Cardiac muscle cell (in vitro differentiated cells and primary cell): ENCODE results near the gene SHLD2. TPM values are rescaled to one million over a fixed set of nuclear protein-coding genes. Genes with fewer than 3 reads are reported as not detected.
"Not testable (repeated sequence)": the region's sequence is repeated elsewhere in the genome, so short reads cannot be mapped to it uniquely, and the experiment has no call there.

Source experiments
- DNase-seq, 2 donors: peaks; one replicate each; pipeline versions ENCODE4 v3.0.0 to v3.0.0-alpha.2; 2010 to 2017; ENCODE audit warnings: low read depth in 1 of 2, low spot score in 1 of 2
- H3K27ac ChIP-seq: fragments of 200-600 bp; sonication (generic); 2 replicates; pipeline ENCODE4 v1.5.1; 2016
- H3K27me3 ChIP-seq: fragments of 200-600 bp; sonication (generic); 2 replicates; pipeline ENCODE4 v1.6.0; 2016; ENCODE audit warnings: control low read depth
- H3K36me3 ChIP-seq: fragments of 200-600 bp; sonication (generic); 2 replicates; pipeline ENCODE4 v1.5.1; 2016; ENCODE audit warnings: control low read depth
- H3K4me1 ChIP-seq: fragments of 200-600 bp; sonication (generic); 2 replicates; pipeline ENCODE4 v1.8.1; 2017; ENCODE audit warnings: low read depth, mild to moderate bottlenecking, mixed run types
- H3K4me3 ChIP-seq: fragments of 200-600 bp; sonication (generic); 2 replicates; pipeline ENCODE4 v1.5.1; 2016; ENCODE audit warnings: mild to moderate bottlenecking
- H3K9me3 ChIP-seq: fragments of 200-600 bp; sonication (generic); 2 replicates; pipeline ENCODE4 v1.5.1; 2017; ENCODE audit warnings: low read depth, mild to moderate bottlenecking, control low read depth
- polyA plus RNA-seq: library from polyadenylated mRNA; unstranded; fragments of >200 nt; fragmentation: Nextera tagmentation; extraction: Ambion mirVana; gene quantifications from 2 replicates; pipeline ENCODE4 v1.2.1, GENCODE V29; 2016
- total RNA-seq: library from RNA; depleted of rRNA; stranded (reverse); fragments of >200 nt; gene quantifications from 2 replicates; pipeline ENCODE4 v1.2.3, GENCODE V29; 2016
- TF ChIP-seq, protein P1 (sequence below): IDR thresholded peaks from 2 replicates; pipeline ENCODE4 v1.5.1; 2012; ENCODE audit warnings: low read depth, mild to moderate bottlenecking, low read length

SHLD2 gene
- total and polyA plus RNA-seq, 2 experiments from 2014 or later, result 14.1 to 18.5 TPM

DNA sequence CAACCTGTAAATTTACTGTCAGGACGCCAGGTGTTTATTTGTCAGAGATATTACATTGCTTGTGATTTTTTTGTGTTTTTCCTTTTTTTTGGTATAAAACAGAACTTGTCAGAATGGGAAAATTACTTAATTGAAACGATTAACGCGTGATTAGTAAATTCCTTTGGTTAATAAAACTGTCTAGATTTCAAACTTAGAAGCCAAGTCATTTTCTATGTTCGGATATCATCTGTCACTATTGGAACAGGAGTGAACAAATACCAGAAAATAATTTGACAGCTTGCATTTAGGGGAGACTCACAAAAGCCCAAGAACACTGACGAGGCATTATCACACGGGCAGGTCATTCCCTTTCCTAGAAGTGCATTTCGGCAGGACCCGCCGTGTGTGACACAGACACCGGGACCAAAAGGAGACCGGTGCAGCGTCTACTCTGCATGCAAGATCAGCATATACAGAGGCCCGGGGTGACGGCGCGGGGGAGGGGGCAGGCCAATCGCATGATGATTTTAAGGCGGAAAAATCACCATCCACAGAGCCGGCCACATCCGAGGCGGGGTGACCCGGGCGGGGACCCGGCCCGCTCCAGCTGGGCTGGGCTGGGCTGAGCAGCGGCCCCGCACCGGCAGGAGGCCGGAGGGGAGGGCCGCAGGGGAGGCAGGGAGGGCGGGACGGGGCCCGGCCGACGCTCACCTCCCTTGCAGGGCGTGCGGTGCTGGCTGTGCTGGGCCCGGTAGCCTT, 1.2 kb upstream of the SHLD2 start:
- H3K9me3 ChIP-seq, result no peaks in the 10 kb centered on the region
- peak overlapping the region; percentile 80 for H3K27ac ChIP-seq
- H3K4me1 ChIP-seq, result peaks cover 14% of the 10 kb centered on the region
- H3K36me3 ChIP-seq, result no peaks in the 10 kb centered on the region
- H3K27me3 ChIP-seq, result no peaks in the 10 kb centered on the region
- DNase-seq, result peak; percentile 40 to 68
- TF ChIP-seq, protein P1, sequence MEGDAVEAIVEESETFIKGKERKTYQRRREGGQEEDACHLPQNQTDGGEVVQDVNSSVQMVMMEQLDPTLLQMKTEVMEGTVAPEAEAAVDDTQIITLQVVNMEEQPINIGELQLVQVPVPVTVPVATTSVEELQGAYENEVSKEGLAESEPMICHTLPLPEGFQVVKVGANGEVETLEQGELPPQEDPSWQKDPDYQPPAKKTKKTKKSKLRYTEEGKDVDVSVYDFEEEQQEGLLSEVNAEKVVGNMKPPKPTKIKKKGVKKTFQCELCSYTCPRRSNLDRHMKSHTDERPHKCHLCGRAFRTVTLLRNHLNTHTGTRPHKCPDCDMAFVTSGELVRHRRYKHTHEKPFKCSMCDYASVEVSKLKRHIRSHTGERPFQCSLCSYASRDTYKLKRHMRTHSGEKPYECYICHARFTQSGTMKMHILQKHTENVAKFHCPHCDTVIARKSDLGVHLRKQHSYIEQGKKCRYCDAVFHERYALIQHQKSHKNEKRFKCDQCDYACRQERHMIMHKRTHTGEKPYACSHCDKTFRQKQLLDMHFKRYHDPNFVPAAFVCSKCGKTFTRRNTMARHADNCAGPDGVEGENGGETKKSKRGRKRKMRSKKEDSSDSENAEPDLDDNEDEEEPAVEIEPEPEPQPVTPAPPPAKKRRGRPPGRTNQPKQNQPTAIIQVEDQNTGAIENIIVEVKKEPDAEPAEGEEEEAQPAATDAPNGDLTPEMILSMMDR, result no peak
- H3K4me3 ChIP-seq, result peak overlapping the region; percentile 63

DNA sequence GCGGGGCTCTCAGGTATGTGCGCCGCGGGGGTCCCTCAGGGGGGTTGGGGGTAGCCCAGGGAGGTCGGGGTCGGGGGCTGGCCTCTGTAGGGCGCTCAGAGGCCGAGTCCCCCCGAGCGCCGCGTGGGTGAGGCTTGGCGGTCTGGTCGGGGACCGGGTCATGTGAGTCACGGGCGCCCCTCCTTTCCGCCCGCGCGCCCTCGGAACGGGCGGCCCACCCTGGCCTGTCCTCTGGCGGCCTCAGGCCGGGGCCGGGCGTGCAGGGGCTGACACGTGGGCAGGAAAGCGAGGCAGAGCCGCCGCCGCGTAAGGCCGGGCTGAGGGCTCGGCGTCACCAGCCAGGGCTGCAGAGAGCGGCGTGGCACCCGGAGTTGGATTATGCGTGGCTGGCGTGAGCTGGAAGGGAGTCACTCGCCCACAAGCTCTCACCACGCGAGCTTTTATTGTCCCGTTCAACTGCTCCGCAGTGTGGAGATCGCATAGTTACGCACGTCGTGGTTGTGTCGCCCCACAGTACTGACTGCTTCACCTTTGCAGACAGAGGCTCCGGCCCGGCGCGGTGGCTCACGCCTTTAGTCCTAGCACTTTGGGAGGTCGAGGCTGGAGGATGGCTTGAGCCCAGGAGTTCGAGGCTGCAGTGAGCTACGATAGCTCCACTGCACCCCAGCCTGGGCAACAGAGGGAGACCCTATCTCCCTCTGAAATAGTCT, 385 bp downstream of the SHLD2 start:
- DNase-seq, result peak; percentile 84 to 94
- H3K27me3 ChIP-seq, result no peaks in the 10 kb centered on the region
- H3K9me3 ChIP-seq, result no peaks in the 10 kb centered on the region
- TF ChIP-seq, protein P1, result no peak
- peak overlapping the region; percentile 90 for H3K27ac ChIP-seq
- H3K36me3 ChIP-seq, result no peaks in the 10 kb centered on the region
- peak overlapping the region; percentile 58 for H3K4me3 ChIP-seq
- peaks cover 10% of the 10 kb centered on the region for H3K4me1 ChIP-seq

DNA sequence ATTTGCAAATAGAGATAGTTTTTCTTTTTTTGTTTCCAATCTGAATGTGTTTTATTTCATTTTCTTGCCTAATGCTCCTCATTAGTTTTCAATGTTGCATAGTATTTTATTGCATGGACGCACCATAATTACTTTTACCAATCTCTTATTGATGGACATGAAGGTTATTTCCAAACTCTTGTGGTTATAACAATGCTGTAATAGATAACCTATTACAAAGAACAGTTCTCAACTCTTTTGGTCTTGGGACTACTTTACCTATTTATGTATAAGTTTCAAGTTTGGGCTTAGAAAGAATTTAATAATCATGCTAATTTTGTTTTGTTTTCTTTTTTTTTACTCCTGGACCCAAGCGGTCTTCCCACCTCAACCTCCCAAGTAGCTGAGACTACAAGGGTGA, 7.0 kb downstream of the SHLD2 start:
- no peaks in the 10 kb centered on the region for H3K9me3 ChIP-seq
- no peaks in the 10 kb centered on the region for H3K27me3 ChIP-seq
- H3K27ac ChIP-seq, result no peak overlapping the region
- TF ChIP-seq, protein P1, result no peak
- H3K4me1 ChIP-seq, result no peaks in the 10 kb centered on the region
- DNase-seq, result no peak
- no peak overlapping the region for H3K4me3 ChIP-seq
- no peaks in the 10 kb centered on the region for H3K36me3 ChIP-seq

DNA sequence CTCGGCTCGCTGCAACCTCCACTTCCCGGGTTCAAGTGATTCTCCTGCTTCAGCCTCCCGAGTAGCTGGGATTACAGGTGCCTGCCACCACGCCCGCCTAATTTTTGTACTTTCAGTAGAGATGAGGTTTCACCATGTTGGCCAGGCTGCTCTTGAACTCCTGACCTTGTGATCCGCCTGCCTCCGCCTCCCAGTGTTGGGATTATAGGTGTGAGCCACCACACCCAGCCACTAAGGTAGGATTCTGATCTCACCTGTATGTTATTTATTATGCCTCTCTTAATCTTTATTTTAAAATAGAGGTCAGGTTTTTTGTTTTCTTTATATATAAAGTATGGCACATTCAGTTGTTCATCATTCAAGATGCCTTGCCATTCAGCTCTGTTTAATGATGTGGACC, 9.7 kb downstream of the SHLD2 start:
- H3K27ac ChIP-seq, H3K36me3 ChIP-seq, H3K4me1 ChIP-seq, H3K4me3 ChIP-seq, H3K27me3 ChIP-seq, DNase-seq, H3K9me3 ChIP-seq: not testable (repeated sequence)

DNA sequence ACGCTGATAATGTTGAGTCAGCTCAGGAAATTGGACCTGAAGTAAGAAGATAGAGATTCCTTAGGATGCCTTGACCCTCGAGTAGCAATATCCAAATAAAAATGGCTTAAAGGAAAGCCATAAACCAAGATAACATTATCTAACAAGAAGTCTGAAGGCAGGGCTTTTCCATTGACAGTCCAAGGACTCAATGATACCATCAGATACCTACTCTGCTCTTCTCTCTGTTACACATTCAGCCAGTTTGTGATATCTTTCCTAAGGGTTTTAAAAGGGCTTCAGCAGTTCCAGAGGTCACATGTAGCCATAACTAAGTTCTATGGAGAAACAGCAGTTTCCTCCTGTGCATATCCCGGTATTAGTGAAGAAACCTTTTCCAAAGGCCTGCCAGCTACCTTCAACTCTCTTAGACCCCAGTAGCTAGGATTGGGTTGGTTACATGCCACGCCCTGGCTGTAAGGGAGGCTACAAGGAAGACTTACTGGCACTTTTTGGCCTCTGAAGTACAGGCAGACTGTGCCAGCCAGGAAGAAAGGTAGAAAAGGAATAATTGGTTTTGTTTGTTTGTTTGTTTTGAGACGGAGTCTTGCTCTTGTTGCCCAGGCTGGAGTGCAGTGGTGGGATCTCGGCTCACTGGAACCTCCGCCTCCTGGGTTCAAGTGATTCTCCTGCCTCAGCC, 10.6 kb downstream of the SHLD2 start:
- Histone ChIP-seq H3K27me3 (no peaks in the 10 kb centered on the region), H3K9me3 (no peaks in the 10 kb centered on the region), H3K4me1 (no peaks in the 10 kb centered on the region), H3K27ac (no peak overlapping the region), H3K36me3 (no peaks in the 10 kb centered on the region), H3K4me3 (no peak overlapping the region)
- TF ChIP-seq, protein P1, result no peak
- DNase-seq, result no peak

DNA sequence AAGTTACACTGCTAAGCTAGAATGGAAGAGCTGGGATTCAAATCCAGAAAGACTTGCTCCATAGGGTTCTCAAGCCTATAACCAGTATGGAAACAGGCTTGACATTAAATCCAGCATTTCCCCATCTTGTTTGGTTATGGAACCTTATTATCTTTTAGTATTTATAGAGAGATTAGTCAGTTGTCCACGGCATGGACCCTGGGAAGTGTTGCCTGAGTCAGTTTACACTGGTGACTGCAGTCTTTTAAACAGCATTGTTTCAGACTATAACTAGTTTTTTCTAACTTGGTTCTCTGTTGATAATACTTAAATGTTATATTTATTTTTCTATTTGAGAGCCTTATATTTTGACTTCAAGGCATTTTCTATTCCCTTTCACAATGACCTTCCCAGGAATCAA, 23.1 kb downstream of the SHLD2 start:
- not testable (repeated sequence) for H3K4me3 ChIP-seq, H3K4me1 ChIP-seq, H3K36me3 ChIP-seq, H3K27me3 ChIP-seq, H3K9me3 ChIP-seq, H3K27ac ChIP-seq, DNase-seq

DNA sequence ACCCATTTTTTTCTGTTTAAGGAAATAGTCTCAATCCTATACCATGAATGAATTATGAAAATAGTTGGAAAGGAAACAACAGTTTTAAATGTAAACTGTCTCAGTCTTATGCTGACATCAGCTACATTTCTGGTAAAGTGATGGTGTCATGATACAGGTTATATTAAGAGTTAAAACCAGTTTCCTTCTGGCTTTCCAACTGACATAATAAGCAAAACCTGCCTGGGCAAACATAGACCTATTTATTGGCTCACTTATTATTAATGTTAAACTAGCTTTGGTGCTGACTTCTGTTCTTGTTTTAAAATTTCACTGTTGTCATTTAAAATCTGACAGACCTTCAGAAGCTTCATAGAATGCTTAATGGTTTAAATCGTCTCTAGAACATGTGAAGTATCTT, 24.0 kb downstream of the SHLD2 start:
- H3K27ac ChIP-seq, DNase-seq, H3K27me3 ChIP-seq, H3K9me3 ChIP-seq, H3K36me3 ChIP-seq, H3K4me3 ChIP-seq, H3K4me1 ChIP-seq: not testable (repeated sequence)

DNA sequence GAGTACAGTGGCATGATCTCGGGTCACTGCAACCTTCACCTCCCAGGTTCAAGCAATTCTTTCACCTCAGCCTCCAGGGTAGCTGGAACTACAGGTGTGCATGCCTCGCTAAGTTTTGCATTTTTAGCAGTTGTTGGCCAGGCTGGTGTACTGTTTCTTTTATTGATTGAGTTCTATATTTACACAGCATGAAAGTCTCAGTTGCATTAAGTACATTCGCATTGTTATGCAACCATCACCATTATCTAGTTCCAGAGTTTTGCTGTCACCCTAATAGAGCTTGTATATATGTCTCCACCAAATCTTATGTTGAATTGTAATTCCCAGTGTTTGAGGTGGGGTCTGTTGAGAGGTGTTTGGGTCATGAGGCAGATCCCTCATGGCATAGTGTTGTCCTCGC, 28.3 kb downstream of the SHLD2 start:
- H3K4me1 ChIP-seq, DNase-seq, H3K9me3 ChIP-seq, H3K27ac ChIP-seq, H3K36me3 ChIP-seq, H3K27me3 ChIP-seq, H3K4me3 ChIP-seq: not testable (repeated sequence)

DNA sequence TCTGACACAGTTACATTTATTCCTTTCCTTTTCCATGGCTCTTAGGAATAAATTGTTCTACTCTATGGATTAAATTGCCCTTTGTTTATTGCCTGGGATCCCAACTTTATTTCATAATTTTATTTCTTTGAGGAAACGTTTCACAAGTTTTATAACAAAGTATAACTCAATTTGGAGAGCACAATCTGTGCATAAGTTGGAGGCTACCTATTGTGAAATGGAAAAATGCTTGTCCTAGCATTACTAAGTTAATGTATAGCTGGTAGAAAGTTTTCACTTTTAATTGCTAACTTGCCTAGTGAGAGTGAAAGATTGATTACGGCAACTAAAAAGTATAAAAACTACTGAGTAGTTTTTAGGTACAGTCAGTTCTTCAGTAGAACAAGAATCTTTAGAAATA, 32.0 kb downstream of the SHLD2 start:
- not testable (repeated sequence) for H3K4me3 ChIP-seq, H3K27me3 ChIP-seq, H3K9me3 ChIP-seq

More for the DNA sequence above, 32.0 kb downstream of the SHLD2 start:
- not testable (repeated sequence) for H3K36me3 ChIP-seq, DNase-seq, H3K4me1 ChIP-seq, H3K27ac ChIP-seq
